ENCODE data around the gene COL5A2. TPM values are rescaled to one million over a fixed set of nuclear protein-coding genes. Genes with fewer than 3 reads are reported as not detected.

COL5A2 gene
- total RNA-seq, 2 experiments from 2014 or later: 0.25 to 0.77 TPM

- no peaks in the 10 kb centered on the region for H3K27me3 Mint-ChIP-seq
- TF ChIP-seq CTCF (IDR thresholded peaks at IDR 0.05): no peak
- intact Hi-C loops (cut with DNase I, micrococcal nuclease): loop anchor here in 1 of 2 experiments (2.0 to 10.0 kb wide), 3 partner anchors 140 to 268 kb away; no protein-coding TSS in a partner anchor
- no peak overlapping the region for H3K4me3 Mint-ChIP-seq
- ATAC-seq (ENCODE audit: poor library complexity) (no peak), DNase-seq (no peak)
- no peaks in the 10 kb centered on the region for H3K9me3 Mint-ChIP-seq
- POLR2A ChIA-PET: no interaction called here
- H3K9me3 ChIP-seq (ENCODE audit: control insufficient read depth in 1 of 2, insufficient read depth in 1 of 2, low read length in 2 of 2): no peaks in the 10 kb centered on the region
- no peak overlapping the region for H3K27ac Mint-ChIP-seq
- CTCF ChIA-PET: no interaction called here
- H3K4me3 ChIP-seq (ENCODE audit: low read length): no peak overlapping the region
- H3K27ac ChIP-seq (ENCODE audit: low read depth in 1 of 2, low read length in 2 of 2): no peak overlapping the region
- H3K36me3 ChIP-seq (ENCODE audit: insufficient read depth, low read length): no peaks in the 10 kb centered on the region
- no peaks in the 10 kb centered on the region for H3K4me1 Mint-ChIP-seq (ENCODE audit: low read depth)
- H3K36me3 Mint-ChIP-seq (ENCODE audit: low read depth): no peaks in the 10 kb centered on the region
- H3K4me1 ChIP-seq (ENCODE audit: insufficient read depth, low read length): no peaks in the 10 kb centered on the region
- no peaks in the 10 kb centered on the region for H3K27me3 ChIP-seq (ENCODE audit: control insufficient read depth in 1 of 2, insufficient read depth in 2 of 2, low read length in 2 of 2)
Measured at GRCh38 chr2:189144700-189145211, 34.8 kb downstream of the COL5A2 start.

GRCh38 chr2:189143925-189144324 lies 35.6 kb downstream of the COL5A2 start:
- intact Hi-C loops (cut with DNase I, micrococcal nuclease): loop anchor here (1.0 to 10.0 kb wide), 6 partner anchors 141 to 269 kb away; no protein-coding TSS in a partner anchor
- DNase-seq: no peak
- POLR2A ChIA-PET: no interaction called here
- Mint-ChIP-seq H3K9me3 (no peaks in the 10 kb centered on the region), H3K36me3 (ENCODE audit: low read depth) (no peaks in the 10 kb centered on the region), H3K27me3 (no peaks in the 10 kb centered on the region), H3K27ac (no peak overlapping the region), H3K4me3 (no peak overlapping the region), H3K4me1 (ENCODE audit: low read depth) (no peaks in the 10 kb centered on the region)
- H3K27me3 ChIP-seq (ENCODE audit: control insufficient read depth in 1 of 2, insufficient read depth in 2 of 2, low read length in 2 of 2): no peaks in the 10 kb centered on the region
- H3K9me3 ChIP-seq (ENCODE audit: control insufficient read depth in 1 of 2, insufficient read depth in 1 of 2, low read length in 2 of 2): no peaks in the 10 kb centered on the region
- H3K4me3 ChIP-seq (ENCODE audit: low read length): no peak overlapping the region
- no peaks in the 10 kb centered on the region for H3K36me3 ChIP-seq (ENCODE audit: insufficient read depth, low read length)
- CTCF ChIA-PET: interaction anchor here (1.3 to 2.3 kb wide), 4 partner anchors 13 to 268 kb away, joined by 4 to 13 read pairs (median 4); no protein-coding TSS in a partner anchor
- no peak for ATAC-seq (ENCODE audit: poor library complexity)
- no peak overlapping the region for H3K27ac ChIP-seq (ENCODE audit: low read depth in 1 of 2, low read length in 2 of 2)
- no peak for TF ChIP-seq CTCF (IDR thresholded peaks at IDR 0.05)
- no peaks in the 10 kb centered on the region for H3K4me1 ChIP-seq (ENCODE audit: insufficient read depth, low read length)

DNA sequence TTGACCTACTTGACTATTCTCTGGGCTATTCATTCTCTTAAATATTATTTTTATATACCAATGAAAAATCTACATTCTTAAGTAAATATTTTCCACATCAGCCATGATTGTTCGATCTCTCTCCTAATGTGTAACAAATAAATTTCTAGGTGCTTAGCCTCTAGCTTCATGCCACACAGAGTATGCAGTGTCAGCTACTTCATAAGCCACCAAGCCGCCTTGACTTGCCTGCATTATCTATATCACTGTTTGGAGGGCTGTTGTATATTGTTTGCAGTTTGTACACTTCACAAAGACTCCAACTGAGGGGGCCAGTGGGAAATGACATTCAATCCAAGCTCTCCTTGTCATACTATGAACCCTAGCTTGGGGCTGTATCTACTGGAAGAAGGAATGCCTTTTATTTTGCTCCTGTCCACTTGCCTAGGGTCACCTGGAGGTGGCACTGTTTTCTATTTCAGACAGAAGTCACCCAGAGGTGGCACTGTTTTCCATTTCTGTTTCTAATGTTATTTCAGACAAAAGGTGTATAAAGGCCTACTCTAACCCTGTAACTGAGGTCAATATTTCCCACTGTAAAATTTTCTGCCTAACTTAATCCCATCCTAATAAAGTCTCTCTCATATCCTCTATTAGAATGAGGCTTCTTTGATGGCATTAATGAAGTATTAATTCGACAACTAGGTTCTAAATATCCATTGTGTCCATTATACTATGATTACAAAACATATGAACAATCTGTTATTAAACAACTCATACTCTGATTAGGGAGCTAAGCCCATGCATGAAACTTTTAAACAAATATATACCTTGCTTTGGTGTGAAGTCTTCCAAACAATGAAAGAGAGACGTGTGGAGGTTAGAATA lies 36.4 kb downstream of the COL5A2 start:
- Mint-ChIP-seq H3K4me1 (ENCODE audit: low read depth) (no peaks in the 10 kb centered on the region), H3K27me3 (no peaks in the 10 kb centered on the region), H3K4me3 (no peak overlapping the region), H3K36me3 (ENCODE audit: low read depth) (no peaks in the 10 kb centered on the region), H3K9me3 (no peaks in the 10 kb centered on the region), H3K27ac (no peak overlapping the region)
- H3K4me3 ChIP-seq (ENCODE audit: low read length): no peak overlapping the region
- no peaks in the 10 kb centered on the region for H3K27me3 ChIP-seq (ENCODE audit: control insufficient read depth in 1 of 2, insufficient read depth in 2 of 2, low read length in 2 of 2)
- DNase-seq (peak in 13 of 14 experiments; percentile 9 to 76 (median 30)), ATAC-seq (ENCODE audit: poor library complexity) (peak; percentile 94)
- no peaks in the 10 kb centered on the region for H3K9me3 ChIP-seq (ENCODE audit: control insufficient read depth in 1 of 2, insufficient read depth in 1 of 2, low read length in 2 of 2)
- no peaks in the 10 kb centered on the region for H3K4me1 ChIP-seq (ENCODE audit: insufficient read depth, low read length)
- peak; percentile 79 for TF ChIP-seq CTCF (IDR thresholded peaks at IDR 0.05)
- ChIA-PET POLR2A (interaction anchor here (0.6 to 0.9 kb wide), 2 partner anchors 78 to 206 kb away, joined by 3 read pairs; no protein-coding TSS in a partner anchor), CTCF (interaction anchor here (0.5 to 2.3 kb wide), 8 partner anchors 12 to 269 kb away, joined by 3 to 13 read pairs (median 4); no protein-coding TSS in a partner anchor)
- intact Hi-C loops (cut with DNase I, micrococcal nuclease): loop anchor here (1.0 to 10.0 kb wide), 5 partner anchors 142 to 269 kb away; no protein-coding TSS in a partner anchor
- no peak overlapping the region for H3K27ac ChIP-seq (ENCODE audit: low read depth in 1 of 2, low read length in 2 of 2)
- H3K36me3 ChIP-seq (ENCODE audit: insufficient read depth, low read length): no peaks in the 10 kb centered on the region
